Left forelimb (tissue), 1 donor: Measurements from ENCODE around the gene PSMC3.

Source experiments
- DNase-seq: peaks from one replicate; pipeline ENCODE4 v3.0.0-alpha.2; 2018; ENCODE audit warnings: low spot score

PSMC3 gene

DNA sequence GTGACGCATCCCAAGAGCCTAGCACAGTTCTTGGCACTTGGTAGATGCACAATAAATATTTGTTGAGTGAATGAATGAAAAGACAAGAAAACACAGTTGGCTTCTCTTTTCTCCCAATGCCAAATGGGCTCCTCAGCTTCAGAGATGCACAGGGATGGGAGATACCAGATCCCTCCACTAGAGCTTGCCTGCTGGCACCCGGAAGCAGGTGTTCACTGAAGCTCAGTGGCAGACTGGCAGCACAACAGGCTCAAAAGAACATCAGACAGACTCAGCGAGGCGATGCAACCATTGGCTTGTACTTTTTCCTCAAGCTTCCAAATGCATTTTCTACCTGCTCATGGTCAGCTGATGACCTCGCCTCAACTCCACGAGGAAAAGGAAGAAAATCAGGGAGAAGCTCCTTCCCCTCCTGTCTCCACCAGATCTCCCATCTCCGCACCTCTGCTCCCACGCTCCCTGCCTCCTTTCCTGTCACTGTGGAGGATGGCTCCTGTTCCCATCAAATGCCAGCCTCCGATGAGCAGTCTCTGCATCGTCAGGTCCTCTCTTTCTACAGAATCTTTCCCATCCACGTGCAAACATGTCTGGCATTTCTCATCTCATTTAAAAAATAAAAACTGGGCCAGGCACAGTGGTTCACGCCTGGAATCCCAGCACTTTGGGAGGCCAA, 16.9 kb upstream of the PSMC3 start:
- no peak for DNase-seq

DNA sequence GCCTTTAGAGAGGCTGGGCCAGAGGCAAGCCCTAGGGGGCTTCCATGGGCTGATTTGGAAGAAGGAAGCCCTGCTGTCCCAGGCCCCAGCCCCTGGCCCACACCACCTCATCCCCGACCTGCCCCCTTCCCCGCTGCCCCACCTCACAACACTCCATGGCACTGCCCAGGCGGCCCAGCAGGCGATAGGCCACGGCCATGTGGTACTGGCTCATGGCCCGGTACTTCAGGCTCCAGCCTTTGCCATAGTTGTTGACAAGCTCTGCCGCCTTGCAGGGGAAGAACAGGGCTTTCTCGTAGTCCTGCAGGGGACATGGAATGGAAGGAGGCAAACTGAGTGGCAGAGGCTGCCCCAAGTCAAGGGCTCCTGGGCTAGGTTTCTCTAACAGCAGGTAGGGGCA, 16.3 kb upstream of the PSMC3 start:
- DNase-seq, result no peak

DNA sequence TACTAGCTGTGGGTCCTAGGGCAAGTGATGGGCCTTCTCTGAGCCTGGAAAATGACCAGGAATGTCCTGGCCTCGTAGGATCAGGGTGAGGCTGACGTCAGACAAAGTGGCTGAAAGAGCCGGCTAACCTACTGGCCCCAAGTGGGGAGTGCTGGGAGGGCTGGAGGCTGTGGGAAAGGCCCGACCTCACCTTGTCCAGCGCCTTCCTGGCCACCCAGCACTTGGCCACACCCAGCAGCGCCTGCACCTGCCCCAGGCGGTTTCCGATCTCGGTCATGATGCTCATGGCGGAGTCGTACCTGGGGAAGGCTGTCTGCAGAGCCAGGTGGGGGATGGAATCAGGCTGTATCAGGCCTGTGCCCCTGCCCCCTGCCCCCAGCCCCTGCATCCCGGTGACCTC, 15.2 kb upstream of the PSMC3 start:
- no peak for DNase-seq

DNA sequence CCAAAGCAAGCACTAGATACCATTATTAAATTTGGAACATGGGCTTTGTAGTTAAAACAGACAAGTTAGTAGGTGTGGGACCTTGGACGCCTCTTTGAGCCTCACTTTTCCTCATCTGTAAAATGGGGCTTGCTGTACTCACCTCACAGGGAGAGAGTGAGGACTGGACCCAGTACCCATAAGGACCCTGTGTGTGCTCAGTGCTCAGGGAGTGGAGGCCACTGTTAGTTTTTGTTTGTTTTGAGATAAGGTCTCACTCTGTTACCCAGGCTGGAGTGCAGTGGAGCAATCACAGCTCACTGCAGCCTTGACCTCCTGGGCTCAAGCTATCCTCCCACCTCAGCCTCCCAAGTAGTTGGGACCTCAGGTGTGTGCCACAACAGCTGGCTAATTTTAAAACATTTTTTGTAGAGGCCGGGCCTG, 13.8 kb upstream of the PSMC3 start:
- DNase-seq, result no peak

DNA sequence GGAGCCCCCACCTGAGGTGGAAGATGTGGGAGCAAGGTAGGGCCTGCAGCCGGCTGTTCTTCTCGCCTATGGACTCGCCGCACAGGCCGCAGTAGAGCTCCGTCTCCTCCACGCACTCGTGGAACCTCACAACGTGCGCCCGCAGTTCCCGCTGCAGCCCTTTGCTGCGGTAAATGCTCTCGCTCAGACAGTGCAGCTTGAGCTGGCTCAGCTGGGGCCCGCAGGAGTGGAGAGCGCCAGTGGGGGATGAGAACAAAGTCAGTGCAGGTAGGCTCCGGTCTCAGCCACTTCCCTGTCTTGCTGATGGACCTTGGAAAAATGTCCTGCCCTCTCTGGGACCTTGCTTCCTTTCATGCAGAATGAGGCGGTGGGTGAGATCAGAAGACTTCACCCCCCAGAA, 12.5 kb upstream of the PSMC3 start:
- DNase-seq, result no peak

DNA sequence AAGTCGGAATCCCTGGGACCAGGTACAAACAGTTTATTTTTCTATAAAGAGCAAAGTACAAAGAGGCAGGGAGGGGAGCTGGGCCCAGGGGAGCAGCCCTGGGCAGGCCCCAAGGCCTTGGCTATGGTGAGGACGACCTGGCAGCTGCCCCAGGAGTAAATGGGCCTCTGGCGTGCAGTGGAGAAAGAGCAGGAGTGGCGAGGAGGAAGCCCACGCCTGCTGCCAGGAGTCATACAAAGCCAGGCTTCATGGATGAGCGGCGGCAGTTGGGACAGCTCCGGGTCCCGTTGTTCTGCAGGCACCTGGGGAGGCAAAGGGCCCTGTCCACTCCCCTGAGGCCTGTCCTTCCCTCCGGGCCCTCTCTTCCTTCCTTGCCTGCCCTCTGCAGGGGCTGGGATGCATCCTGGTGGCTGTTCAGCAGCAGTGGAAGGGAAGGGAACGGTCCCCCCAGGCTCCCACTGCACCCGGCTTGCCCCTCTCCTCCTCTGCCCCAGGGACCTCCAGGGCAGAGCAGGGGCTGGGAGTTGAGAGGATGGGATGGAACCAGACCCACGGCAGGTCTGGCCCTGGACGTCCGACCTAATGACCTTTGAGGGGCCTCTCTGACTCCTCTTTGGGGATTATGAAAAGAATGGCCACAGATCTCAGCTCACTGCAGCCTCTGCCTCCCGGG, 11.6 kb upstream of the PSMC3 start:
- no peak for DNase-seq

DNA sequence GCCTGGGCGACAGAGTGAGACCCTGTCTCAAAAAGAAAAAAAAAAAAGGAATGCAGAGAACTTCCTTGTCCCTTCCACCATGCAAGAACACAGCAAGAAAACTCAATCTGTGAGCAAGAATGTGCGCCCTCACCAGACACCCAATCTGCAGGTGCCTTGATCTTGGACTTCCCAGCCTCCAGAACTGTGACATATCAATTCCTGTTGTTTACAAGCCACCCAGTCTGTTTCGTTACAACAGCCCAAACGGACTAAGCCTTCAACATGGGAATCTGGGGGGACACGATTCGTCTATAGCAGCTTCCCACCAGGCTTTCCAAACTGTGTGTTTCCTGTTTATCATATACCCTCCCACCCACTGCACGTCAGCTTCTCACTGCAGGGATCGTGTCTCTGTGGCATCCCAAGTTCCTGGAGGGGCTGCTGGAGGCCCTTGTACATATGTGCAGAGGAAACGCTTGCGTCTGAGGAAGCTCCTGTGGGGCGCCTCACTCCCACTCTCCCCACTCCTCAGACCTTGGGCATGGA, 11.0 kb upstream of the PSMC3 start:
- DNase-seq, result no peak

DNA sequence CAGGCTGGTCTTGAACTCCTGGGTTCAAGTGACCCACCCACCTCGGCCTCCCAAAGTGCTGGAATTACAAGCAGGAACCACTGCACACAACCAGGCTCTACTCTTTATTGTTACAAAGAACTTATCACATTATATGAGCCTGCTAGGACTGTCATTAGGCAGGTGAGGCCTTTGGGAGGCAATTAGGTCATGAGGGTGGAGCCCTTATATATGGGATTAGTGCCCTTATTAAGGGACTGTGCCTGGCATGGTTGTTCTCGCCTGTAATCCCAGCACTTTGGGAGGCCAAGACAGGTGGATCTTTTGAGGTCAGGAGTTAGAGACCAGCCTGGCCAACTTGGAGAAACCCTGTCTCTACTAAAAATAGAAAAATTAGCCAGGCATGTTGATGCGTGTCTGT, 10.5 kb upstream of the PSMC3 start:
- DNase-seq, result no peak

DNA sequence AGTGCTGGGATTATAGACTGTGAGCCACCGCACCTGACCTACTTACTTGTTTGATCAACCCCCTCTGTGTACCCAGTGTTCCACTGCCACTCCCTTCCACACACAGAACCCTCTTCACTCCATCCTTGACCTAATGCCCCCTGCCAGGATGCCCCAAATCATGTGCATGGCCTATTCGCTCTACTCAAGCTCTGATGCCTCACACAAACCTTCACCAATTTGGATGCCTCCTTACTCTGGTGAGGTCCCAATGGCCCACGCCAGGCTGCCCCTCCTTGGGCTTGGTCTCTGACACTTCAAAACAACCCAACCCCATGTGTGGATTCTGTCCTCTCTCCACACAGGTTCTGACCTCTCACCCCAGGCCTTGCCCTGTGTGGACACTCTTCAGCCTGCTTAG, 9.4 kb upstream of the PSMC3 start:
- DNase-seq, result no peak

DNA sequence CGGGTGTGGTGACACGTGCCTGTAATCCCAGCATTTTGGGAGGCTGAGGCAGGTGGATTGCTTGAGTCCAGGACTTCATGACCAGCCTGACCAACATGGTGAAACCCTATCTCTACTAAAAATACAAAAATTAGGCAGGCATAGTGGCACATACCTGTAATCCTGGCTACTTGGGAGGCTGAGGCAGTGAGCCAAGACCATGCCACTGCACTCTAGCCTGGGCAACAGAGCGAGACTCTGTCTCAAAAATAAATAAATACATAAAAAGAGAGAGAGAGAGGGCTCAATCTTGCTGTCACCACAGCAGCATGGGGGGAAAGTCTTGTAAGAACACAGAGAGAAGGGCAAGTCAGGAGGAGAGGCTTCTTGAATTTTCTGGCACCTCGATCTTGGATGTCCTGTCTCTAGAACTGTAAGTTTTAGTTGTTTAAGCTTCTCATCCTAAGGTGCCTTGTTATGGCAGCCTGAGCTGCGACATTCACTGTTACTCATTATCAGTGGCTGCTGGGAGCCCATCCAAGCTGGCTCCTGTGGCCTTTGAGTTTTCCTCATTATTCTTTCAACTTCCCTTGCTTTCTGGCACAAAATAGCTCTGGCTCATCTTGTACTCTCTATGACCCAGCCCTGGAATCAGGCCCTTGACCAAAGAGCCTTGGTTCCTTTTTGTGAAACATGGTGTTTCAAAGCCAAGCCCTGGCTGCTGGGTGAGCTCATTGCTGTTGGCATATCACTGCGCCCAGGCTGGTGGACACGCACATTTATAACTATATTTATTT, 8.0 kb upstream of the PSMC3 start:
- DNase-seq, result no peak

DNA sequence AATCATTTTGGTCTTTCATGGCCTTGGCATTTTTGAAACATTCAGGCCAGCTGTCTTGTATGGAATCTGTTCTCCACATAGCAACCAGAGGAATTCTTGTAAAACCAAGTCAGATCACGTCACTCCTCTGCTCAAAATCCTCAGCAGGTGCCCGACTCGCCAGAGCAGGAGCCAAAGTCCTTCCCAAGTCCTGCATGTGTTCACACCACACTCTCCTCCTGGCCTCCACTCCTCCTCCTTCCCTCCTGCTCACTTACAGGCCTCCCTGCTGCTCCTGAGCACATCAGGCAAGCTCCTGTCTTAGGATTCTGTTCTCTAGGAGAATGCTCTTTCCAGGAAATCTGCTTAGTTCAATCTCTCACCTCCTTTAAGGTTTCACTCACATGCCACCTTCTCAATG, 6.9 kb upstream of the PSMC3 start:
- DNase-seq, result no peak

DNA sequence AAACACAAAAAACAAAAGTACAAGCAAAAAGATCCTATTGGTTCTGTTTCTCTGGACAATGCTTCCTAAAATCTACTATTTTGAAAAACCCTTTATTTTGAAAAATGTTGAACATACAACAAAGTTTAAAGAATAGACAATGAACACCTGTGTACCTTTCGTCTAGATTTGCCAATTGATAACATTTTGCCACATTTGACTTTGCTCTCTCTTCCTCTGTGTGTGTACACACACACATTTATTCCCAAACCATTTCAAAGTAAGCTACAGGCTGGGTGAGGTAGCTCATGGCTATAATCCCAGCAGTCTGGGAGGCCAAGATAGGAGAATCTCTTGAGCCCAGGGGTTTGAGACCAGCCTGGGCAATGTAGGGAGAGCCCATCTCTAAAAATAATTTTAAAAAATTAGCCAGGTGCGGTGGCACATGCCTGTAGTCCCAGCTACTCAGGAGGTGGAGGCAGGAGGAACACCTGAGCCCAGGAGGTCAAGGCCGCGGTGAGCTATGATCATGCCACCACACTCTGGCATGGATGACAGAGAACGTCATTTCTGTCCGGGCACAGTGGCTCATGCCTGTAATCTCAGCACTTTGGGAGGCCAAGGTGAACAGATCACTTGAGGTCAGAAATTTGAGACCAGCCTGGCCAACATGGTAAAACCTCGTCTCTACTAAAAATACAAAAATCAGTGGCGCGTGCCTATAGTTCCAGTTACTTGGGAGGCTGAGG, 5.3 kb upstream of the PSMC3 start:
- DNase-seq, result no peak

DNA sequence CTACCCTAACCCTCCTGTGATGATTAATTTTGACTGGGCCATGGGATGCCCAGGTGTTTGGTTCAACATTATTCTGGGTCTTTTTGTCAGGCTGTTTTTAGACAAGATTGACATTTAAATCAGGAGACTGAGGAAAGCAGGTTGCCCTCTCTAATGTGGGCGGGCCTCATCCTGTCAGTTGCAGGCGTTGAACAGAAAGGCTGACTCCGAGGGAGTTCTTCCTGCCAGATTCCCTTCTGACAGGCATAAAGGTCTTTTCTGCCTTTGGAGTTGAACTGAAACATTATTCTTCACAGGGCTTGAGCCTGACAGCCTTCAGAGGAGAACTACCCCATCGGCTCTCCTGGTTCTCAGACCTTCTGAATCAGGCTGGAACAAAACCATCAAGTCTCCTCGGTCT, 4.3 kb upstream of the PSMC3 start:
- no peak for DNase-seq

DNA sequence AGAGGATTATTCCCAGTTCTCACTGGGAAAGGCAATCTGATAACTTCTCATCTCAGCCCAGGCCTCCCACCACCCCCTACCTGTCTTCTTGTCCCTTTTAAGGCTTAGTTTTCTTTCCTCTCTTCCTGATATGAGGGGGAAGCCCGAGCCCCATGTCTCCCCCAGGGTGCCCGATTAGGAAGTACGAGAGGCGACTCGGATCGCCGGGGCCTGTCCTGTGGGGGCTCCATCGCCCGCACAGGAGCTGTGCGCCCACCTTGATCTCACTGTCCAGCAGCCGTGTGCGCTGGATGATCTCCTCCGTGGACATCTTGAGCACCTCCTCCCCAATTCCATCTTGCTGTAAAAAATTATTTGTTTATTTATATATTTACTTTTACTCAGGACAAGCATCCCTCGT, 628 bp downstream of the PSMC3 start:
- no peak for DNase-seq

DNA sequence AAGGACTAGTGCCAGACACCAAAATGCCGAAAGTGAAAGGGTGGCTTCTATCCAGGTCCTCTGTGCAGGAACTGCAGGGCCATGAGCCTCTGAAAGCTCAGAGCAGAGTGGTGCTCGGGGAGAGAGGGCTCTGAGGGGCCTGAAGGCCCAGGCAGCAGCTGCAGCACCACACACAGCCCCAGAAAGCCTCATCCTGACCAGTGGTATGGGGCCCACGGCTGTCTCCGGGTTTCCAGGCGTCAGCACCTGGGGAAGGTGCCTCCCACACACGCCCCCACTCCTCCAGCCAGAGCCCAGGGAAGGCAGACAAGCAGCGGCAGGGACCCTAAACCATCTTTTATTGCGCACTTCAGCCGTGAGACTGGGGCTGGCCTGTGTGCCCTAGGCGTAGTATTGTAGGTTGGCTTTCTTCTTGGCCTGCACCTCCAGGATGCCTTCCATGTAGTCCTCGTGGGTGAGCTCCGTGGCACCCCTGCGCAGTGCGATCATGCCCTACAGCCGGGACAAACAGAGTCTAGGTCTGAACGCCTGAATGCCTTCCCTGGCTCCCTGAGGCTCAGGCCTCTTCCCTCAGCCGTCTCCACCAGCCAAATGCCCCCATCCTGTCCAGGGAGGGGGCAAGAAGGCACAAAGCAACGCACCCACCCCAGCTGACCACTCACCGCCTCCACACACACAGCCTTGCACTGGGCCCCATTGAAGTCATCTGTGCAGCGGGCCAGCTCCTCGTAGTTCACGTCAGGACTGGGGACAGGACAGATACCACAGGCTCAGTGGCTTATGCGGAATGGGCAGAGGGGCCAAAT, 7.6 kb downstream of the PSMC3 start:
- no peak for DNase-seq

DNA sequence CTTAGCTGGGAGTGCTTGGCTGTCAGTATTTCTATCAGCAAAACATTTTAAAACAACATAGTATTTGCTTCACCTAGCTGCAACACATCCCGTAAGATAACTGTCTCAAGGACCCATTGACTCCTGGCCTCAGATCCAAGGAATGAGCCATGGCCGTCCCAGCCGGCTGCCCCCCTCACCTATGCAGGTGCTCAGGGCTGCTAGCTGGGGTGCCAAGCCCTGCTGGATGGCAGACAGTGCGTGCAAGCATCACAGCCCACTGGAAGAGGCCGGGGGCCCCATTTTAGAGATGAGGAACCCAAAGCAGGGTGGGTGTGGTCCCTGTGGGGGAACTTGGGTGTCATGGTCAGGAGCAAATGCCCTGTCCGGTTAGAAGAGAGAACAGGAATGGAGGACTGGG, 8.5 kb downstream of the PSMC3 start:
- DNase-seq, result no peak

DNA sequence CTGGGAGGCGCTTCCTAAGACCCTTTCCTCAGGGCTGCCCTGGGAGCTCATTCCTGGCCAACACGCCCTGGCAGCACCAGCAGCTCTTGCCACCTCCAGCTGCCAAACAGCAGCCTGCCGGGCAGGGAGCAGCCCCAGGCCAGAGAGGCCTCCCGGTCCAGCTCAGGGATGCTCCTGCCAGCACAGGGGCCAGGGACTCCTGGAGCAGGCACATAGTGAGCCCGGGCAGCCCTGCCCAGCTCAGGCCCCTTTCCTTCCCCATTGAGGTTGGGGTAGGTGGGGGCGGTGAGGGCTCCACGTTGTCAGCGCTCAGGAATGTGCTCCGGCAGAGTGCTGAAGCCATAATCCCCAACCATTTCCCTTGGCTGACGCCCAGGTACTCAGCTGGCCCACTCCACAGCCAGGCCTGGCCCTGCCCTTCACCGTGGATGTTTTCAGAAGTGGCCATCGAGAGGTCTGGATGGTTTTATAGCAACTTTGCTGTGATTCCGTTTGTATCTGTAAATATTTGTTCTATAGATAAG, 10.2 kb downstream of the PSMC3 start:
- DNase-seq, result peak; percentile 88

DNA sequence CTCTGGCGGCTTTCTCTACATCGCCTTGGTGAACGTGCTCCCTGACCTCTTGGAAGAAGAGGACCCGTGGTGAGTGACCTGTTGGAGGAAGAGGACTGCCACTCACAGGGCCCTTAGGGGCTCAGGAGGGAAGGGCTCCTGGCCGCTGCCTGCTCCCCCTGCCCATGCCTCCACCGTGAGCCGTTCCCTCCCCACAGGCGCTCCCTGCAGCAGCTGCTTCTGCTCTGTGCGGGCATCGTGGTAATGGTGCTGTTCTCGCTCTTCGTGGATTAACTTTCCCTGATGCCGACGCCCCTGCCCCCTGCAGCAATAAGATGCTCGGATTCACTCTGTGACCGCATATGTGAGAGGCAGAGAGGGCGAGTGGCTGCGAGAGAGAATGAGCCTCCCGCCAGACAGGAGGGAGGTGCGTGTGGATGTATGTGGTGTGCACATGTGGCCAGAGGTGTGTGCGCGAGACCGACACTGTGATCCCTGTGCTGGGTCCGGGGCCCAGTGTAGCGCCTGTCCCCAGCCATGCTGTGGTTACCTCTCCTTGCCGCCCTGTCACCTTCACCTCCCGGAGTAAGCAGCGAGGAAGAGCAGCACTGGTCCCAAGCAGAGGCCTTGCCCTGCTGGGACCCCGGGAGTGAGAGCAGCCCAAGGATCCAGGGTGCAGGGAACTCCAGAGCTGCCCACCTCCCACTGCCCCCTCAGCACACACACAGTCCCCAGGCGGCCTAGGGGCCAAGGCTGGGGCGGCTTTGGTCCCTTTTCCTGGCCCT, 11.0 kb downstream of the PSMC3 start:
- no peak for DNase-seq

DNA sequence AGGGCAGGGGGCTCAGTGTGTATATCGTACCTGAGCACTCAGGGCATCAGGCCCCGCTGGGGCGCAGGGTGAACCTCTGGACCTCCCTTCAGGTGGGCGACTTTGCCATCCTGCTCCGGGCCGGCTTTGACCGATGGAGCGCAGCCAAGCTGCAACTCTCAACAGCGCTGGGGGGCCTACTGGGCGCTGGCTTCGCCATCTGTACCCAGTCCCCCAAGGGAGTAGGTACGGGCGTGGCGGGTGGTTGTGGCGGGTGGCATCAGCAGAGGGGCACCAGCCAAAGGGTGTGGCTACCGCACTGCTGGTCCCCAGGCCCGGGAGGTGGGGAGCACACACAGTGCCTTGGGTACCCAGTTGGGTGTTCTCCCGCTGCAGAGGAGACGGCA, 11.6 kb downstream of the PSMC3 start:
- no peak for DNase-seq

DNA sequence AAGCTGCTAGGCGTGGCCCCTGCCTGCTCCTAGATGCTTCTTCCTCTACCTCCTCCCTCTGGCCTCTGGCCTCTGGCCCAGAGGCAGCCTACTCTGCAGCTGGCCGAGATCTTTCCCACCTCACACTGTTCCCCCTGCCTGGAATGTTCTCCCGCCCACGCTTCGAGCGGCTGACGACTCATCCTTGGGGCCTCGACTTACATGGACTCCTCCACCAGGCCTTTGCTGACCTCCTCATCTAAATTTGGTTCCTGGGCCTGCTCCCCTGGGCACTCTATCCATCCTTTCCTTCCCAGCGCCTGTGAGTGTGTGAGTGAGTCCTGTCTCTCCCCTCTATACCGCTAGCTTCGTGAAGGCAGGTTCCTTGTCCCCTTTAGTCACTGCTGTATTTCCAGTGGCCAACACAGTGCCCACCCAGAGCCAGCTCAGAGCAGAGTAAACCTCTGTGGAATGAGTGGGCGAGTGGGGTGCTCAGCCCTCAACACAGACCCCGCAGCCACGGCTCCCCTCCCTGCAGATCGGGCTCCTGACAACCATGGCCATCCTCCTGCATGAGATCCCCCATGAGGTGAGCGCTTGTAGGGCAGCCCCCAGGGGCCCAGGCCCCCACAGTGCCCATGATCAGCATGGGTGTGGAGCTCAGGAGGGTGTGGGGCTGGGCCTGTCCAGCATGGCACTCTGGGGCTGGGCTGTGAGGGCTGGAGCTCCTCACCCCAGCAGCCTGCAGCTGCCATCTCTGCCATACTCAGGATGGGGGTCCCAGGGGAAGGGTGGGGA, 12.1 kb downstream of the PSMC3 start:
- DNase-seq, result no peak
